ENCODE measurements around the gene NTM. TPM values are rescaled to one million over a fixed set of nuclear protein-coding genes. Genes with fewer than 3 reads are reported as not detected.

NTM gene
- total RNA-seq, 2 donors from 2014 or later, result 19.1 to 44.7 TPM

DNA sequence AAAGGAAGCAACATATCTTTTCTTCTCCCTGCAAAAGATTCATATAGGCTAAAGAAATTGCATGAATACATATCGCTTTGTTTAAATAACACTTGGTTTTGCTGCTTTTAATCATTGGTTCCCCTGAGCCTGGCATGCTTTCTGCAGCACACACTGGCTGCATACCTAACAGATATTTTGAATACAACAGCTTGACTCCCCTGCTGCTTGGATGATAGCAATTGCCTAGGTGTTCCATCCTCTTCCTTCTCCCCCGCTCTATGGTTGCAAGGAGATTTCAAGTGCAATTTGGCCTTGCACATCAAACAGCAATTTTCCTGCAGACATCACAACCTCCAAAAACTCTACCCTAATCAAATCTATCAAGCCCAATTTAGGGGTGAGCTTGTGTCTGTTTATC is 430.0 kb downstream of the NTM start:
- H3K9me3 ChIP-seq, result no peaks in the 10 kb centered on the region
- no peak for DNase-seq (ENCODE audit: low spot score)
- no peak overlapping the region for H3K27ac ChIP-seq
- no peak overlapping the region for H3K4me3 ChIP-seq
- H3K27me3 ChIP-seq, result no peaks in the 10 kb centered on the region
- no peaks in the 10 kb centered on the region for H3K36me3 ChIP-seq
- TF ChIP-seq, protein P1, sequence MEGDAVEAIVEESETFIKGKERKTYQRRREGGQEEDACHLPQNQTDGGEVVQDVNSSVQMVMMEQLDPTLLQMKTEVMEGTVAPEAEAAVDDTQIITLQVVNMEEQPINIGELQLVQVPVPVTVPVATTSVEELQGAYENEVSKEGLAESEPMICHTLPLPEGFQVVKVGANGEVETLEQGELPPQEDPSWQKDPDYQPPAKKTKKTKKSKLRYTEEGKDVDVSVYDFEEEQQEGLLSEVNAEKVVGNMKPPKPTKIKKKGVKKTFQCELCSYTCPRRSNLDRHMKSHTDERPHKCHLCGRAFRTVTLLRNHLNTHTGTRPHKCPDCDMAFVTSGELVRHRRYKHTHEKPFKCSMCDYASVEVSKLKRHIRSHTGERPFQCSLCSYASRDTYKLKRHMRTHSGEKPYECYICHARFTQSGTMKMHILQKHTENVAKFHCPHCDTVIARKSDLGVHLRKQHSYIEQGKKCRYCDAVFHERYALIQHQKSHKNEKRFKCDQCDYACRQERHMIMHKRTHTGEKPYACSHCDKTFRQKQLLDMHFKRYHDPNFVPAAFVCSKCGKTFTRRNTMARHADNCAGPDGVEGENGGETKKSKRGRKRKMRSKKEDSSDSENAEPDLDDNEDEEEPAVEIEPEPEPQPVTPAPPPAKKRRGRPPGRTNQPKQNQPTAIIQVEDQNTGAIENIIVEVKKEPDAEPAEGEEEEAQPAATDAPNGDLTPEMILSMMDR (IDR thresholded peaks at IDR 0.05), result no peak
- no peaks in the 10 kb centered on the region for H3K4me1 ChIP-seq

DNA sequence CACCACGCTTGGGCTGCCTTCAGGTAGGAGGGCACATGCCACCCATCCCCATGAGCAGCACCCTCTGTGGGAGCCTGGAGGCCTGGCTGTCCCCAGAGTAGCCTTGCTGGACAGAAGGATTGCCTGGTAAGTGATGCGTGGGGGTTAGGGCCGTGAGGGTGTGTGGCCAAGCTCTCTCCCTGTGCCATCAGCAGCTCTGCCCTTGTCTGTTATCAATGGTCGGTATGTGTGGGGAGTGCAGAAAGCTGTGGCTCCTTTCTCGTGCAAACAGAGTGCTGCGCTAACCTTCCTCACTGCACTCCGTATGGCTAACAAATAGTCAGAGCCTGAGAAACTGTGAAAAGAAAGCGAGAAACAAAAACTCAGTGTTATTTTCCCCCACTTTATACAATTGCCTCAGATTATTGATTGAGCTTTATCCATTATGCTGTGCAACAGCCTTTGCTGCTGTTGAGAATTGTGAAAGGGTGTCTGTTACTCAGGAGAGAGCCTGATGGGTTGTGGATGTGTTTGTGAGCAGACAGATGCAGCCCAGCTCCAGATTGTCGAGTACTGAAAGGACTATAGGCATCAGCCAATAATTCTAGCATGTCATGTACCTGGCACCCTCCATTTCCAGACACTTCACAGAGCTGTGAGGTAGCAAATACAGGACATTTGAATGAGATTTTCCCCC is 432.2 kb downstream of the NTM start:
- Histone ChIP-seq H3K9me3 (no peaks in the 10 kb centered on the region), H3K27ac (no peak overlapping the region), H3K4me1 (no peaks in the 10 kb centered on the region), H3K36me3 (no peaks in the 10 kb centered on the region), H3K4me3 (no peak overlapping the region), H3K27me3 (no peaks in the 10 kb centered on the region)
- TF ChIP-seq, protein P1 (IDR thresholded peaks at IDR 0.05), result no peak
- no peak for DNase-seq (ENCODE audit: low spot score)

DNA sequence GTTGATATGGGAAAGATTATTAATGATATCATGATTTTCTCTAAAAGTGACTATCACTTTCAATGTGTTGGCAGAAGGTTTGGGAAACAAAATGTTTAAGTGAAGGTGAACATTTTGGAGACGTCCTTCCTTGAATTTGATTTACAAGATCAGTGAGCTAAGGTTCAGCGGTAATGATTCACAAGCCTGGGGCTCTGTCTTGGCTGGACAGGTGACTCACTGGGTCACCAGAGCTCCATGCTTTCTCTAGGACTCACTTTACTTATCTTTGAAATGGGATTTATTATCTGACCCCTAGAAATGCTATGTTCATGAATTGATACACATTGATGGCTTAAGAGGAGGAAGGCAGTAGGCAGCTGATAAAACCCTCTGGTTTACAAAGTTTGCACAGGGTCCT is 437.5 kb downstream of the NTM start:
- H3K36me3 ChIP-seq, result no peaks in the 10 kb centered on the region
- H3K27me3 ChIP-seq, result no peaks in the 10 kb centered on the region
- DNase-seq (ENCODE audit: low spot score), result no peak
- no peak overlapping the region for H3K27ac ChIP-seq
- no peaks in the 10 kb centered on the region for H3K4me1 ChIP-seq
- TF ChIP-seq, protein P1 (IDR thresholded peaks at IDR 0.05), result no peak
- no peaks in the 10 kb centered on the region for H3K9me3 ChIP-seq
- H3K4me3 ChIP-seq, result no peak overlapping the region

DNA sequence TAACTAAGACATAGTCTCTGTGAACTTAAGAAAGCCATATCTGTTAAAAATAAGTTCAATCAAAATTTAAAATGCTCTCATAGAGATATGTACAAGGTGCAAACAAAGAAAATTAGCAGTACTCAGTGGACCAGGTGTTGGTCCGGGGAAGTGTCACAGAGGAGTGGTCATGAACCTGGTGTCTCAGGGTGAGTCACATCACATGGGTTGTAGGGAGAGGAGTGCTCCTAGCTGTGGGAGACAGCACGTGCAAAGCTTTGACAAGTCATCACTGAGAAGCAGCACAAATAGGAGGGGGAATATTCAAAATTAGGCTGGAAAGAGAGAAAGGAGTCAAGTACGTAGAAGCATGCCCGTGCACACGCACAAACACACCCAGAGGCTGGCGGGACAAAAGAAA is 438.1 kb downstream of the NTM start:
- TF ChIP-seq, protein P1 (IDR thresholded peaks at IDR 0.05), result no peak
- H3K4me3 ChIP-seq, result no peak overlapping the region
- no peaks in the 10 kb centered on the region for H3K9me3 ChIP-seq
- DNase-seq (ENCODE audit: low spot score), result no peak
- no peaks in the 10 kb centered on the region for H3K36me3 ChIP-seq
- no peaks in the 10 kb centered on the region for H3K27me3 ChIP-seq
- H3K4me1 ChIP-seq, result no peaks in the 10 kb centered on the region
- no peak overlapping the region for H3K27ac ChIP-seq

DNA sequence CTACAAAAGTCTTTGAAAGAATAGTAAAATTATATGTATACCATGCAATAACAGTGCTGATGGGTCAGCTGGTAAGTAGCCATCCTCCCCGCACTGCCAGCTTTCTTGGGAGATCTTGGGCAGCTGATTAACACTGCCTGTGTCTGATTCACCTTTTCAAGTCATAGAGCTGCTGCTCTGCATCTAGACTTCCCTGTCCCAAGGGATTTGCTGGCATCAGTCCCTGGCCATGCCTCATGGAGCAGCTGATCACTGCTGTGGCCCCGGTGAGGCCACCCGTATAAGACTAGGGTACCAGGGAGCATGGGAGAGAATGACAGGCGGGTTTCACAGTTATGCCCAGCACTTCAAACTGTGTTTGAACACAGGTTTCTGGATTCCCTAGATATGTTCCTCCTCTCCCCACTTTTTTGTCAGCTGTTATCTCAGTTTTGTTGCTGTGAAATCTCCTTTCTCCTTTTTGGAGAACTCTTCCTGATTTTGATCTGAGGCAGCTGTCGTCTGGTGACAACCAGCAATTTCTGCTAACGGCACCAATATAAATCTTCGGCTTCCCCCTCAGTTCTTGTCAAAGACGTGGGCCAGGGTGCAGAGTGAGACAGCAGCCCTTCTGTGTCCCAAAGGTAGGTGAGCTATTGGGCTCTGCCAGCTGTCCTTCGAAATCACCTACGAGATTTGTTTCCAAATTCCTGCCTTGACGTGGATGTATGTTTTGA is 438.9 kb downstream of the NTM start:
- TF ChIP-seq, protein P1 (IDR thresholded peaks at IDR 0.05), result no peak
- Histone ChIP-seq H3K9me3 (no peaks in the 10 kb centered on the region), H3K36me3 (no peaks in the 10 kb centered on the region), H3K4me3 (no peak overlapping the region), H3K27me3 (no peaks in the 10 kb centered on the region), H3K27ac (no peak overlapping the region), H3K4me1 (no peaks in the 10 kb centered on the region)
- DNase-seq (ENCODE audit: low spot score), result no peak
